Loucy (cell line): ENCODE measurements around the gene DNAL4.

ENCODE experiments used
- H2AFZ ChIP-seq: fragments of 200-600 bp; sonication (generic); 2 replicates; pipeline ENCODE4 v1.6.0; 2016; ENCODE audit warnings: antibody characterized with exemption, mild to moderate bottlenecking, low read length, moderate library complexity
- H3F3A ChIP-seq: fragments of 200-600 bp; 2 replicates; pipeline ENCODE4 v1.6.0; 2016; ENCODE audit warnings: antibody characterized with exemption, low read depth, mild to moderate bottlenecking
- H3K27me3 ChIP-seq: fragments of 200-600 bp; sonication (generic); 2 replicates; pipeline ENCODE4 v1.6.1; 2014; ENCODE audit warnings: low read length, mild to moderate bottlenecking; ENCODE audit not compliant: insufficient read depth, poor library complexity, severe bottlenecking
- H3K36me3 ChIP-seq: fragments of 200-600 bp; sonication (generic); 2 replicates; pipeline ENCODE4 v1.6.1; 2016; ENCODE audit warnings: low read length; ENCODE audit not compliant: insufficient read depth
- H3K4me1 ChIP-seq: fragments of 200-600 bp; sonication (generic); 2 replicates; pipeline ENCODE4 v1.5.1; 2014; ENCODE audit warnings: low read length, mild to moderate bottlenecking; ENCODE audit not compliant: insufficient read depth, poor library complexity, severe bottlenecking
- H3K4me2 ChIP-seq: fragments of 200-600 bp; sonication (generic); 2 replicates; pipeline ENCODE4 v1.6.0; 2014; ENCODE audit warnings: antibody characterized with exemption, low read length, low read depth, mild to moderate bottlenecking; ENCODE audit not compliant: poor library complexity, severe bottlenecking
- H3K4me3 ChIP-seq: fragments of 200-600 bp; sonication (generic); 2 replicates; pipeline ENCODE4 v1.5.1; 2014; ENCODE audit warnings: low read length, mild to moderate bottlenecking, mixed read lengths; ENCODE audit not compliant: poor library complexity, severe bottlenecking
- H3K79me2 ChIP-seq: fragments of 200-600 bp; sonication (generic); 2 replicates; pipeline ENCODE4 v1.6.1; 2014; ENCODE audit warnings: low read length; ENCODE audit not compliant: insufficient read depth
- H3K9ac ChIP-seq: fragments of 200-600 bp; sonication (generic); 2 replicates; pipeline ENCODE4 v1.6.0; 2014; ENCODE audit warnings: mild to moderate bottlenecking, low read depth, low read length, moderate library complexity; ENCODE audit not compliant: poor library complexity, severe bottlenecking
- H3K9me2 ChIP-seq: fragments of 200-600 bp; sonication (generic); replicated peaks from 2 replicates; pipeline ENCODE4 v1.6.1; 2016; ENCODE audit warnings: low read depth, low read length, mixed read lengths
- H3K9me3 ChIP-seq: fragments of 200-600 bp; sonication (generic); 2 replicates; pipeline ENCODE4 v1.6.1; 2014; ENCODE audit warnings: mild to moderate bottlenecking, antibody characterized with exemption, low read length, low read depth; ENCODE audit not compliant: insufficient read depth
- H4K20me1 ChIP-seq: fragments of 200-600 bp; sonication (generic); 2 replicates; pipeline ENCODE4 v1.6.0; 2014; ENCODE audit warnings: antibody characterized with exemption, low read length, mild to moderate bottlenecking; ENCODE audit not compliant: insufficient read depth, poor library complexity, severe bottlenecking
- CTCF ChIP-seq: fragments of 200-600 bp; sonication (generic); conservative IDR thresholded peaks from 2 replicates; pipeline ENCODE4 v1.5.1; 2014; ENCODE audit warnings: mild to moderate bottlenecking, antibody characterized with exemption, low read length
- EZH2phosphoT487 ChIP-seq: fragments of 200-600 bp; IDR thresholded peaks from 2 replicates; pipeline ENCODE4 v1.6.1; 2018; ENCODE audit warnings: antibody characterized with exemption, mild to moderate bottlenecking, moderate library complexity, borderline replicate concordance

The DNAL4 gene

GRCh38 chr22:38839686-38840085, 45.7 kb upstream of the DNAL4 start:
- Histone ChIP-seq H3F3A (no peaks in the 10 kb centered on the region), H3K79me2 (0 out of 2 replicates have a peak, but pooled peaks cover 6% of the 10 kb centered on the region), H2AFZ (no peak overlapping the region), H4K20me1 (no peaks in the 10 kb centered on the region), H3K4me1 (peaks cover 11% of the 10 kb centered on the region), H3K27me3 (peaks cover 6% of the 10 kb centered on the region), H3K9ac (no peak overlapping the region), H3K4me2 (no peak overlapping the region), H3K4me3 (no peak overlapping the region), H3K9me3 (no peaks in the 10 kb centered on the region), H3K9me2 (no peaks in the 10 kb centered on the region), H3K36me3 (no peaks in the 10 kb centered on the region)
- TF ChIP-seq EZH2phosphoT487 = no peak
- TF ChIP-seq CTCF = no peak

- Histone ChIP-seq H2AFZ (no peak overlapping the region), H3K4me2 (no peak overlapping the region), H3F3A (no peaks in the 10 kb centered on the region), H3K4me3 (no peak overlapping the region), H3K9me2 (no peaks in the 10 kb centered on the region), H3K79me2 (no peaks in the 10 kb centered on the region), H3K36me3 (no peaks in the 10 kb centered on the region), H3K9me3 (no peaks in the 10 kb centered on the region), H3K27me3 (no peaks in the 10 kb centered on the region), H4K20me1 (no peaks in the 10 kb centered on the region), H3K4me1 (peaks cover 8% of the 10 kb centered on the region), H3K9ac (no peak overlapping the region)
- no peak for TF ChIP-seq EZH2phosphoT487
- no peak for TF ChIP-seq CTCF
Measured at GRCh38 chr22:38837414-38837928, 43.5 kb upstream of the DNAL4 start.

- no peaks in the 10 kb centered on the region for H3K4me1 ChIP-seq
- no peak overlapping the region for H2AFZ ChIP-seq
- no peaks in the 10 kb centered on the region for H3K27me3 ChIP-seq
- no peaks in the 10 kb centered on the region for H3K79me2 ChIP-seq
- H3K9ac ChIP-seq = no peak overlapping the region
- H4K20me1 ChIP-seq = no peaks in the 10 kb centered on the region
- H3K4me3 ChIP-seq = no peak overlapping the region
- H3F3A ChIP-seq = no peaks in the 10 kb centered on the region
- no peak overlapping the region for H3K4me2 ChIP-seq
- H3K9me2 ChIP-seq = no peaks in the 10 kb centered on the region
- no peaks in the 10 kb centered on the region for H3K9me3 ChIP-seq
- no peaks in the 10 kb centered on the region for H3K36me3 ChIP-seq
- TF ChIP-seq EZH2phosphoT487 (no peak), CTCF (no peak)
Measured at GRCh38 chr22:38835888-38836301, 42.0 kb upstream of the DNAL4 start.
